Limb (tissue), 2 donors: Measurements from ENCODE around the gene FGFR2.

Experiments used
- DNase-seq, 2 donors: peaks; one replicate each; pipeline ENCODE4 v3.0.0-alpha.2; 2016; ENCODE audit errors: extremely low spot score in 2 of 2

FGFR2 gene

GRCh38 chr10:121598263-121599249, at the start of gene FGFR2:
FGFR2 (minus strand) TSS chr10:121598444; CDS start chr10:121593817, 4,627 bp downstream.
- peak; percentile 76 to 92 for DNase-seq

- no peak for DNase-seq
Measured at GRCh38 chr10:121647401-121647800, 49.2 kb upstream of the FGFR2 start.

GRCh38 chr10:121645696-121646095, 47.5 kb upstream of the FGFR2 start:
- DNase-seq: no peak

- no peak for DNase-seq
Measured at GRCh38 chr10:121644501-121644900, 46.3 kb upstream of the FGFR2 start.

DNA sequence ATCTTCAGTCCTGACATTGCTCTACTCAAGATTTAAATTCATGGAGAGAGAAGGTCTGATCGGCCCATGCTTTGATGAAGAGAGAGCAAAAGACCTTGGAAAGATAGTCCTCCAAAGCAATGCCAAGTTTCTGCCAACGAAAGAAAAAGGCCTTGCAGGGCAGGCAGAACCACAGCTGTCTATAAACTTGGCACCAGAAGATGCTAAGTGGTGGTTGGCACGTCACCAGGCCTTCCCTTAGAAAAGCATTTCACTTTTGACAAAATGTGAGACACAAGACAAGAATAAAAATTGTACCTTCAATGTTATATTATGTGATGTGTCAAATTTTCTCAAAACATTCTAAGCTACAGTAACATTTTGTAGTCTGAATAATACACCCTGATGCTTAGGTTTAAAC, 42.0 kb upstream of the FGFR2 start:
- DNase-seq: no peak

- DNase-seq: no peak
Measured at GRCh38 chr10:121639416-121639815, 41.2 kb upstream of the FGFR2 start.

GRCh38 chr10:121637437-121637836, 39.2 kb upstream of the FGFR2 start:
- no peak for DNase-seq

GRCh38 chr10:121633056-121633455, 34.8 kb upstream of the FGFR2 start:
- no peak for DNase-seq

DNA sequence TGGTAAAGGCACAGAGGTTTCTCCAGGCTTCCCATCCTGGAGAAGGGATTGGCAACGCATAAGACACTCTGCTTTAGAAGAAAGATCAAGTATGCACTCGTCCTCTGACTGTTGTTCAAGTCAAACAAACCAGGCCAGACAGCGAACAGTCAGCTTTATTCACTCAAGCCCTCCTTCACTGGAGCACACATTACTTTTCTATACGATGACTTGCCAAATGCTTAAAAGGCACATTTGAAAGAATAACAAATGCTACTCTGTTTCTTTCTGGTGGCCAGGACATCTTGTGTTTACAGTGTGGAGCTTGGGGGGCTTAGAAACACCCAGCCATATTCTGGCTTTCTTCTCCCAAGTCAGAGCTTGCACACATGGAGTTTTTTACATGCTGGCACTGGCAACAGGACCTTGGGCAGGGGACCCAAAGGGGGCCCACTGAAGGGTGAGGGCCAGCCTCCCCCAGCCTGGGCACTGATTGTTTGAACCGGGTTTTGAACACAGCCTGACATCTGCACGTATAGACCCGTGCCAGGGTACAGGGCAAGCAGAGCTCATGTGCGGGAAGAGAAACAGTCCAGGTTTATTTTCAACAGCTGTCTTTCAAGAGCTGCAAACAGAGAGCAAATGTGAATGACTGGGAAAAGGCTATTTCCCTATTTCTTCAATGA, 33.3 kb upstream of the FGFR2 start:
- DNase-seq: no peak

- DNase-seq: no peak
Measured at GRCh38 chr10:121628859-121629258, 30.6 kb upstream of the FGFR2 start.

- DNase-seq: no peak
Measured at GRCh38 chr10:121627876-121628581, 29.8 kb upstream of the FGFR2 start.

DNA sequence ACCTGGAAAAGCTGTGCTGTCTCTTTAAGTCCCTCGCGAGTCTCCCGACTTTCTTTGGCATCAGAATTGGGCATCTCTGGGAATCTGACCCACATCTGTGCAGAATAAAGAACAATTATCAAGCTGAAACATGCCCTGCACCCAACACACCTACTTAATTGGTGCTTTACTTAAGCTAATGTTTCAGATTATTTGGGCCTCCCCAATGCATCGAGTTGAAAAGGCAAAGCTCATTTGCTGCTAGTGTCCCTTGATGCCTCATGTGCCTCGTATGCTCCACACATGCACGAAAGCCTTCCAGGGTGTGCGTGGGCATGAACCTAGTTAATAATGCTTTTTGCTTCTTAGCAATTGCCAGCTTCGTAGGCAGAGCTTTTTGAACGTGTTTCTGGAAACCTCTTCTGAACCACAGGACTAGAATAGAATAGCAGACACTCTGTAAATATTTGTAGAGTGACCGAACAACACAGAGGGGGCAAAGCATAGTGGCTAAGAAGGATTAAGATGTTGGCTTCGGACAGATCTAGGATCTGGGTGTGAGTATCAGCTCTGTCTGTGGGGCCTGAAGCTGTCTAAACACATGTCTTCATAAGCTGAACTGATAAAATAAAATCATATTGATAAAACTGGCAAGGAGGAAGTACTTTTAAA, 26.7 kb upstream of the FGFR2 start:
- no peak for DNase-seq

DNA sequence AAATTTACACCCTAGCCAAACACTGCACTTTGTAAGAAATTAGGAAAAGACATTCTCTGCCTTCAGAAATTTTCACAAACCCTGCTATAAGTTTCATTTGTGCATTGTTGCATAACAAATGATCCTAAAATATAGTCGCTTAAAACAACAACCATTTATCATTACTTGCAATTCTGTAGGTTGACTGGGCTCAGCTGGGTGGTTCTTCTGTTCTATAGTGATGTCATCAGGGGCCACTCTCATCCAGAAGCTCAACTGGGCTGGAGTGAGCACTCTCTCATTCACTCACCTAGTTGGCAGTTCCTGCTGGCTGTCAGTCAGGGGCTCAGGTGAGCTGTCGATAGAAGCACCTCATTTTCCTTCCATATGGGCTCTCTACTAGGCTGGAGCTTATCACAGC, 20.7 kb upstream of the FGFR2 start:
- no peak for DNase-seq

- no peak for DNase-seq
Measured at GRCh38 chr10:121617176-121617575, 18.9 kb upstream of the FGFR2 start.

DNA sequence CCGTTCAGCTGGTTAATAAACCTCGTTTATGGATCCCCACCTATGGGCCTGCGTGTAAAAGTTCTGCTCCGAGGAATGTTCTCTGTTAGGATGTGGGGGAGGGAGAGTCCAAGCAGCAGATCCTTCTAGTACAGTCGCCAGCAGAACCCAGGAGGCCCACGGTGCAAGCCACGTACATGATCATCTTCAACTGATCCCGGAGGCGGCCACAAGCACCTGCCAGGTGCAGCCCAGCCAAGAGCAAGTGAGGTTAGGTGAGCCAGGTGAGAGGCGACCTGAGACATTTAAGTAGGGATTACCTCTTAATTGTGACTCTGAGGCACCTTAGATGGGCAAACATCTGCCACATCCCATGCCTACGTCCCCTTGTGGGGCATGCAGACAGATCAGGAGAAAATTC, 18.0 kb upstream of the FGFR2 start:
- no peak for DNase-seq

DNA sequence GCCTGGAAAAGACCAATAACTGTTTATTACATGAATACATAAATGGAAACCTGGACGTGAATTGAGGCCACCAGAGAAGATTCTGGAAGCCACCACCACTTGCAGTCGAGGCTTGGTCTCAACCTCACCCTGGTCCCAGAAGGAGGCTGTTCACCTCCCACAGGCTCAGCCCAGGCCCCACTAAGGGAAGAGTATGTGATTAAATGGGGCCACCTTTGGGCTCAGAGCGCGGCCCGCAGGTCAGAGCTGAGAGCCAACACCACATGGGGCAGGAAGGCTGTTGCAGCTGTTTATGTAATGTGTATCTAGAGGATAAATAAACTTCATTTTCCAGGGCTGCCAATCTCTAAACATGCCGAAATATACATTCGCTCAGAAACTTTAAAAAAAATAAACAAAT, 17.6 kb upstream of the FGFR2 start:
- no peak for DNase-seq

DNA sequence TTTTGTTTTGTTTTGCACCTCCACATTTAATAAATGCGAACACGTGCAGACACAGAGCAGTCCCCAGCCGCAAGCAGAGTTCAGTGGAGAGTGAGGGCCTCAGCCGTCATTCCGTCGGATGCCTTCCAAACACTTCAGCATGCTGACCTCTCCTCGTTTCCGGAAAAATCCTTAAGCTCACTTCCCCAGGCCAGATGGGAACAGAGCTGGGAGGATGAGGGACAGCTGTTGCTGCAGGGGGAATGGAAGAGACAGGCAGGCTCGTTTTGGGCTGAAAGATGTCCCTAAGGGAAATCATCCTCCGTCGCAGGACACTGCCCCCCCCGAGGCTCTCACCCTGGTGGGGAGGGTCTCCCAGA, 17.2 kb upstream of the FGFR2 start:
- no peak for DNase-seq

GRCh38 chr10:121614613-121615434, 16.6 kb upstream of the FGFR2 start:
- no peak for DNase-seq

- DNase-seq: no peak
Measured at GRCh38 chr10:121613456-121613855, 15.2 kb upstream of the FGFR2 start.

DNA sequence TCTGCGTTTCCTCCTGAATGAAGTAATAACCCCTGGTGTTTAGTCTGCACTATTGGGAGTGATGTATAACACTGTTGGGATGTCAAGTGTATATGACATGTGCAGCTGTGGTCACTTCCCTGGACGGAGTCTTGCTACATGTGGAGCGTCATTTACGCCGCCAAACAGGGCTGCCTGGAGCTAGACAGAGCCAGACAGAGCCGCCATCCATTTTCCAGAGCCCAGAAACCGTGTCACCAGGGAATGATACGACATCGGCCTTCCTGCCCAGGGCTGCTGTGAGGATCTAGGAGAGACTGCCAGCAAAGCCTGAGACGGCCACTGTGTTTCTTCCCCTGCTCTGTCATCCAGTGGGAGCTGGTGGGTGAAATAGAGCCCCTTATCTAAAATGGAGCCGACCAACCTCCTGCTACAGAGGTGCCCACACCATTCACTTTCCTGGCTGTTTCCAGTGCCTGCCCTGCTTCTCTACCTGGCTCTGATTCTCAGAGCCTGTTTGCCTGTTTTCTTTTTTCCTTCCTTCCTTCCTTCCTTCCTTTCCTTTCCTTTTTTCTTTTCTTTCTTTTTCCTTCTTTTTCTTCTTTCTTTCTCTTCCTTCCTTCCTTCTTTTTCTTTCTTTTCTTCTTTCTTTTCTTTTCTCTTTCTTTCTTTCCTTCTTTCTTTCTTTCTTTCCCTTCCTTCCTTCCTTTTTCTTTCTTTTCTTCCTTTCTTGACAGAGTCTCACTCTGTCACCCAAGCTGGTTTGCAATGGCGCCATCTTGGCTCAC, 13.3 kb upstream of the FGFR2 start:
- no peak for DNase-seq
